ENCODE data around the gene MYOZ3. TPM values are rescaled to one million over a fixed set of nuclear protein-coding genes. Genes with fewer than 3 reads are reported as not detected.
A peak's percentile ranks its signal among the peaks of the same experiment; 100 is the strongest.

The MYOZ3 gene
- total and polyA plus RNA-seq, 7 donors, result 0.16 to 0.92 (median 0.55) TPM; not detected in 2

GRCh38 chr5:150619359-150620230, 41.5 kb upstream of the MYOZ3 start:
- H3K4me1 ChIP-seq, result peaks cover 0 to 49% (median 31%) of the 10 kb centered on the region in 4 donors

GRCh38 chr5:150621301-150621700, 39.8 kb upstream of the MYOZ3 start:
- Histone ChIP-seq H3K9me3 (no peaks in the 10 kb centered on the region), H3K27me3 (no peaks in the 10 kb centered on the region), H3K27ac (no peak overlapping the region), H3K4me1 (peaks cover 0 to 49% (median 27%) of the 10 kb centered on the region in 4 donors), H3K36me3 (no peaks in the 10 kb centered on the region), H3K4me3 (no peak overlapping the region)
- DNase-seq, result no peak
- no peak for TF ChIP-seq EP300 (IDR thresholded peaks at IDR 0.05)
- no peak for TF ChIP-seq CTCF (IDR thresholded peaks at IDR 0.05)
- no peak for TF ChIP-seq POLR2A (IDR thresholded peaks at IDR 0.05)
- no peak for TF ChIP-seq POLR2AphosphoS5 (IDR thresholded peaks at IDR 0.05)
- 77 to 78% methylated on average over 5 of the region's 5 CpGs for WGBS, 2 donors
- intact Hi-C loops (cut with DNase I), result no loop called here

More at GRCh38 chr5:150619359-150620230, 41.5 kb upstream of the MYOZ3 start:
- H3K36me3 ChIP-seq, result no peaks in the 10 kb centered on the region
- TF ChIP-seq POLR2A (IDR thresholded peaks at IDR 0.05), result no peak
- TF ChIP-seq CTCF (IDR thresholded peaks at IDR 0.05), result no peak
- peak in 1 of 4 donors; percentile 46 for TF ChIP-seq POLR2AphosphoS5 (IDR thresholded peaks at IDR 0.05)
- DNase-seq, result no peak
- intact Hi-C loops (cut with DNase I), result loop anchor here (5.0 kb wide), 1 partner anchor 33 kb away; no protein-coding TSS in a partner anchor
- WGBS, 2 donors, result 80 to 83% methylated on average over 24 of the region's 24 CpGs
- no peaks in the 10 kb centered on the region for H3K27me3 ChIP-seq
- H3K27ac ChIP-seq, result peak overlapping the region in 3 of 4 donors; percentile 37 to 56 (median 52)
- H3K4me3 ChIP-seq, result no peak overlapping the region
- H3K9me3 ChIP-seq, result no peaks in the 10 kb centered on the region

- intact Hi-C loops (cut with DNase I), result no loop called here
- no peaks in the 10 kb centered on the region for H3K9me3 ChIP-seq
- H3K27ac ChIP-seq, result no peak overlapping the region
- TF ChIP-seq POLR2AphosphoS5 (IDR thresholded peaks at IDR 0.05) (no peak), EP300 (IDR thresholded peaks at IDR 0.05) (no peak), CTCF (IDR thresholded peaks at IDR 0.05) (no peak), POLR2A (IDR thresholded peaks at IDR 0.05) (no peak)
- WGBS, 2 donors, result 90 to 91% methylated on average over 2 of the region's 2 CpGs
- no peaks in the 10 kb centered on the region for H3K36me3 ChIP-seq
- H3K4me3 ChIP-seq, result no peak overlapping the region
- no peaks in the 10 kb centered on the region for H3K27me3 ChIP-seq
- H3K4me1 ChIP-seq, result peaks cover 0 to 54% (median 34%) of the 10 kb centered on the region in 4 donors
- DNase-seq, result no peak
These were observed 38.9 kb upstream of the MYOZ3 start for GRCh38 chr5:150622157-150622556.

- Histone ChIP-seq H3K27me3 (no peaks in the 10 kb centered on the region), H3K36me3 (no peaks in the 10 kb centered on the region), H3K4me3 (no peak overlapping the region), H3K27ac (peak overlapping the region in 3 of 4 donors; percentile 86 to 91 (median 89)), H3K4me1 (peaks cover 0 to 60% (median 38%) of the 10 kb centered on the region in 4 donors), H3K9me3 (no peaks in the 10 kb centered on the region)
- WGBS, 2 donors, result 55 to 74% methylated on average over 7 of the region's 7 CpGs
- no peak for DNase-seq
- intact Hi-C loops (cut with DNase I), result no loop called here
- TF ChIP-seq EP300 (IDR thresholded peaks at IDR 0.05), result no peak
These were observed 37.7 kb upstream of the MYOZ3 start for GRCh38 chr5:150623152-150623877.

GRCh38 chr5:150623878-150624216, 37.2 kb upstream of the MYOZ3 start:
- Histone ChIP-seq H3K27me3 (no peaks in the 10 kb centered on the region), H3K36me3 (no peaks in the 10 kb centered on the region), H3K4me3 (peak overlapping the region in 1 of 4 donors; percentile 87), H3K9me3 (no peaks in the 10 kb centered on the region), H3K27ac (peak overlapping the region; percentile 84 to 91 (median 88)), H3K4me1 (peaks cover 0 to 61% (median 38%) of the 10 kb centered on the region in 4 donors)
- intact Hi-C loops (cut with DNase I), result loop anchor here (2.0 kb wide), 1 partner anchor 17 kb away; the partner anchor contains the start of gene SYNPO
- WGBS, 2 donors, result 66 to 72% methylated on average over 5 of the region's 5 CpGs
- TF ChIP-seq EP300 (IDR thresholded peaks at IDR 0.05), result no peak
- TF ChIP-seq POLR2A (IDR thresholded peaks at IDR 0.05), result no peak
- no peak for TF ChIP-seq POLR2AphosphoS5 (IDR thresholded peaks at IDR 0.05)
- TF ChIP-seq CTCF (IDR thresholded peaks at IDR 0.05), result no peak
- no peak for DNase-seq

Measured in sigmoid colon (tissue), 7 donors.